LHCN-M2 (cell line): ENCODE data around the gene RPL22L1. TPM values are rescaled to one million over a fixed set of nuclear protein-coding genes. Genes with fewer than 3 reads are reported as not detected.
"Not testable (repeated sequence)": the region's sequence is repeated elsewhere in the genome, so short reads cannot be mapped to it uniquely, and the experiment has no call there.

Source experiments
- DNase-seq: peaks from one replicate; pipeline ENCODE4 v3.0.0-alpha.2; 2012; ENCODE audit warnings: low read depth
- total RNA-seq: library from RNA; depleted of rRNA; stranded (reverse); fragments of >200 nt; gene quantifications from 2 replicates; pipeline ENCODE4 v1.2.3, GENCODE V29; 2014; rRNA removed

The RPL22L1 gene
- total RNA-seq, 1 experiment from 2014 or later: 621 TPM

DNA sequence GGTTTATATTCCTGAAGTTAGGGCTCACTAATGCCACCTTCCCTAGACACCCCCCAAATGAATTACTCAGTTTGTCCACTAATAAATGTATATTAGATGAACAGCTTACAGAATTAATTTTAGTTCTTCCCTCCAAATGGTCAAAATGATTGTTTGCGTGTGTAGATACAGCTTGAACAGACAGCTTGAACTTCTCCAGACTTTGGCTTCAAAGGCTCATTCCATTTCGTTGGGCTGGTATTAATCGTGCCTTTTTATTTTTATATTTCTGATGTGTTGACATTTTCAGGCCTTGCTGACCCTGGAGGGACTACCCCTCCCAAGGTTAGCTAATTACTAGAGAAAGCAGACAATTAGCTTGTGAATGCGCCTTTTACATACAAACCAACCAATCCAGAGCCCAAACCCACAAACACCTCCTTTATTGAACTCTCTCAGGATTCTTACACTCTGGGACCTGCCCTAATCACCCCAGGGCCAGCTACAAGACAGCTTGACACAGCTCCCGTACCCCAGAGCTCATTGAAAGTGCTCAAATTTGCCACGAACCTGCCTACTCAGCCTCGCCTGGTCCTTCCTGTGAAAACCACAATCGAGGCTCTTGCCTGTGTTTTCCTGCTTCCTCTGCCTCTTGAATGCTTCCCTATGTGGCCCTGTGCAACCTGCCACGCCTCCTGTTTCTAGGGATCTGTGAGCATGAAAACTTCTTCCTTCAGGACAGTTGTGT is 40.3 kb downstream of the RPL22L1 start:
- DNase-seq: no peak

DNA sequence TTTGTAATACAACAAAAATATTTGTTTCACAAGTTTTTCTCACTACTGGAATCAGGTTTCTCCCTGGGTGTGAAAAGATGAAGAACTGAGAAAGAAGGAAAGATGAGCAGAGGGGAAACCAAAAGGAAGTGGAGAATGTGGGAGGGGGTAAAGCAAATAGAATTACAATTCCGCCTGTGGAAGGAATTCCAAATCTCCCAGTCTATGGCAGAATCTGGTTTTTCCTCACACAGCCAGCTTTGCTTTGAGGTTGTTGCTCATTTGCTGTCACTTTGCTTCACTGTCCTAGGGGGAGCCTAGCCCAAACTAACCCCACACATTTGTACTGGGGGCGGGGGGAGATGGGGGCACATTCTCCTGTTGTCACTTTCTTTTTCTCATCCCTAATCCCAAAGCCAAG is 43.9 kb downstream of the RPL22L1 start:
- DNase-seq: no peak

DNA sequence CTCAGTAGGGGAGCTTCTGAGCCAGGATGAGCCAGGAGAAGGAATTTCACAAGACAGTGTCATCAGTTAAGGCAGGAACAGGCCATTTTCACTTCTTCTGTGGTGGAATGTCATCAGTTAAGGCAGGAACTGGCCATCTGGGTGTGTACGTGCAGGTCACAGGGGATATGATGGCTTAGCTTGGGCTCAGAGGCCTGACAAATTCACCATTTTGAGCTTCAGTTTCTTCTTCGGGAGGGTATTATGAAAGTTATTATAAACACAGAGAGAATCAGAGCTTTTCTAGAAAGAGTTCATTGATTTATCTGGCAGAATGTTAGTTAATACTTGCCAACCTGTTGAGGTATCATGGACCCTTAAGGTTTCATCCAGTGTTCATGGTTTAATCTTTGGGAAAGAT is 46.4 kb downstream of the RPL22L1 start:
- not testable (repeated sequence) for DNase-seq

DNA sequence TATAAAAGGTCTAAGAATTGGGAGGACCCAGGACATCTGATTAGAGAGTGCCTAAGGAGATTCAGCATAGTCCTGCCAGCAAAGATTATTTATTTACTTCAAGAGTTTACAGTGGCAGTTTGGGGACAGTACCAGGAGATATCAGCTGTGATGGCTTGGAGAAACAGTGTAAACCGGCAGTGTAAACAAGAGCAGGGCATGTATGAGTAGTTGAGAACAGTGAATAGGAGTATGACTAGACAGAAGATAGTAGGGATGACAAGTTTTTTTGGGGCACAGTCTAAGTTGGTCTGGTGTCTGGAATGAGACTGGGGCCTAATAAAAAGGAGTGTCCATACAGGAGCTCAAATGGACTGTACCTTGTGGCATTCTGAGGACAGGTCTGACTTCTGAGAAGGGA is 51.7 kb downstream of the RPL22L1 start:
- not testable (repeated sequence) for DNase-seq

- DNase-seq: not testable (repeated sequence)
Observed at GRCh38 chr3:170817471-170817870, 52.5 kb downstream of the RPL22L1 start.

DNA sequence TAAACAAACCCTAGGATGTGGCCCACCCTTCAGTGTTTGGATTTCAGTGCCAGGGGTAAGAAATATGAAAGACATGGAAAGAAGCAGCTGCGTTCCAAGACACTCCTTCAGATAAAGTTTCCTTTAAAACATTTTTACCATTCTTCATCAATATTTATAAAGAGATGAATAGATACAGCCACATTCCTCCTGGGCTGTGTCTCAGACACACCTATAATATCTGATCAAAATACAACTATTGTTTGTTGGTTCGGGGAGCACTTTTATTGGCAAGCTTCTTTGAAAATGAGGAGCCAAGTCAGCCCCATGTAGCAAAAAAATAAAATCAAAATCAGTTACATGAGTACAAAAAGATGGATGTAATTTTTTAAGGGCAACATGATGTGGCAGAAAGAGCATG is 53.2 kb downstream of the RPL22L1 start:
- DNase-seq: no peak

DNA sequence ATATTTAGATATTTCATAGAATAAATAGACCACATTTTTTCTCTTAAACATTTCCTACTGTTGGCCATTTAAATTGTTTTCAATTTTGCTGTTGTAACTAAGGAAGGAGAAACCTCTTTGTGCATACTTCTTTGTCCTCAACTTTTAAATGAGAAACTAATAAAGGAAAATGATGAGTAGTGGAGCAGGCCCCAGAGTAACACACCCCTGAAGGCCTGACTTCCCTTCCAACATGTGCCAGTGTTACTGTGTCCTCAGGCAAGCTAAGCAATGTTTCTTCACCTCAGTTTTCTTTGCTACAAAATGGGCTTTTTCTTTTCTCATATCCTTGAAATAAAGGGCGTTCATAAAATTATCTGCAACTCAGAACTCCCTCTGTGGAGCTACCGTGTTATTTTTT is 53.7 kb downstream of the RPL22L1 start:
- no peak for DNase-seq

DNA sequence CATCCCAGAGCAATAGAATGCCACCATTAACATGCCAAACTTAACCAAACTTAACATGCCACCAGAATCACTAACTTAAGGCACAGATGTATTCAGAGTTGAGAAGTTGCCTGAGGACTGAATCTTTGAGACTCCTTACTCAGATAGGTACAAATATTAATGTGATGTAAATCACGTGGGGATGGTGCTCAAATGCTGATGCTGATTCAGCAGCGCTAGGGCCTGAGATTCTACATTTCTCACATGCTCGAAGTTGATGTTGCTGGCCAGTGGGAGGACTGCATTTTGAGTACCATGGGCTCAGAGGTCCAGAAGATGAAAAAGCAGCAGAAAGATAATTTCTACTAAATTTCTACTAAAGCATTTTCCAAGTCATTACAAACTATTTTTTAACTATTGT is 54.1 kb downstream of the RPL22L1 start:
- DNase-seq: no peak

DNA sequence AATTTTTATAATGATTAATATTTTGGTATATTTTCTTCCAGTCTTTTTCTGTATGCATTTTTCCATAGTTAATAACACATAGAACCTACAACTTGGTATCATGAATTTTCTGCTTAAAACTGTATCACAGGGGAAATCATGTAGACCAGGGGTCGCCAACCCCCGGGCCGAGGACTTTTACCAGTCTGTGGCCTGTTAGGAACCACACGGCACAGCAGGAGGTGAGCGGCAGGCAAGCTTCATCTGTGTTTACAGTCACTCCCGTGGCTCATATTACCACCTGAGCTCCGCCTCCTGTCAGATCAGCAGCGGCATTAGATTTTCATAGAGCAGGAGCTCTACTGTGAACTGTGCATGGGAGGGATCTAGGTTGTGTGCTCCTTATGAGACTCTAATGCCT is 54.7 kb downstream of the RPL22L1 start:
- DNase-seq: no peak

Other genes with a start within 250 kb of the RPL22L1 start
- 10.0 and 11.6 TPM in 2 replicates for gene EIF5A2, start 38.4 kb upstream of the RPL22L1 start, total RNA-seq
- not detected in 2 replicates for gene SLC2A2, start 156.5 kb upstream of the RPL22L1 start, total RNA-seq